OCI-LY3 (cell line): Measurements from ENCODE around the gene TNFAIP8L1.

Experiments used
- CTCF ChIP-seq: fragments of 200-600, 300-600 bp; sonication (generic); IDR thresholded peaks from 2 replicates; pipeline ENCODE4 v1.5.1; 2014; ENCODE audit warnings: antibody characterized with exemption, low read length, low read depth
- EZH2phosphoT487 ChIP-seq: fragments of 200-600 bp; shearing (Covaris generic); IDR thresholded peaks from 2 replicates; pipeline ENCODE4 v1.6.1; 2018; ENCODE audit warnings: antibody characterized with exemption, mixed run types, low read depth

GRCh38 chr19:4701557-4701956 lies 62.2 kb downstream of the TNFAIP8L1 start:
- TF ChIP-seq CTCF (no peak), EZH2phosphoT487 (no peak)
